Epidermal melanocyte (primary cell): ENCODE data around the gene HTRA2.

Experiments used
- DNase-seq: peaks from one replicate; pipeline ENCODE4 v3.0.0; 2011; ENCODE audit warnings: low spot score; ENCODE audit not compliant: insufficient read length

HTRA2 gene

DNA sequence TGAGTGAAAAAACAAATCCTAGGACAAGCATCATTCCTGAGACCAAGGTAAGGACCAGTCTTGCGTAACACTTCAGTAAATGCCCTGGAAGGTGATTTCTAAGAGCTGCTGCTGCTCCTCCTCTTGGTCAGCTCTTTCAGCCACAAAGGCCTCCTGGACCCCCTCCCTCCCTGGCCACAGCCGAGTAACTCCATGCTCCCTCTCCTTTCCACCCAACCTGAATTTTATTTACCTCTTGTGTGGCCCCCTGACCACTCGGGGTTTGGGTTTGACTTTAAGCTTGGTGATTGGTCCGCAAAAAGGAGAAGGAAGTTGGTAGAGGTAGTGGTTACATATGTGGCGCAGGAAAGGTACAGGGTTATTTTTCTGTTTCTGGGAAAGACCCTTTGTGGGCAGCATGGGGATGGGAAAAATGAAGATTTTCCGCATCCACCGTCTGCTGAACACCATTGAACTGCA is 9.2 kb downstream of the HTRA2 start:
- DNase-seq, result no peak

GRCh38 chr2:74540291-74540690 is 10.6 kb downstream of the HTRA2 start:
- no peak for DNase-seq

GRCh38 chr2:74542978-74543377 is 13.2 kb downstream of the HTRA2 start:
- DNase-seq, result no peak

DNA sequence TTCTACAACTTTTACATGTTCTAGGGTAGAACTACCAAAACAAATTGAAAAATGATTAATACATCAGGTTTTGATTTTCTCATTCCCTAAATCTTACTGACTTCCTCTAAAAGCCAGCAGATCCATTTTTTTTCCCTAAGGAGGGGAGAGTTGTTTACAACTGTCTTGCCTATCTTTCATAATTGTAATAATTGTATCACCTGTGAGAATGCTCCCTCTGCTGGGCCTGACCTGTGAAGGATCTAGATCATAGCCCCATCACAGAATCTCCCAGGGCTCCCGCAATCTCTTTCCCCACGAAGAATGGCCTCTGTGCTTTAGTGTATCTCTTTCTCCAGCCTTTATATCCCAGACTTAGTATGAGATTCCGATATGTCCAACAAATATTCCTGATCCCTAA is 14.9 kb downstream of the HTRA2 start:
- DNase-seq, result no peak

DNA sequence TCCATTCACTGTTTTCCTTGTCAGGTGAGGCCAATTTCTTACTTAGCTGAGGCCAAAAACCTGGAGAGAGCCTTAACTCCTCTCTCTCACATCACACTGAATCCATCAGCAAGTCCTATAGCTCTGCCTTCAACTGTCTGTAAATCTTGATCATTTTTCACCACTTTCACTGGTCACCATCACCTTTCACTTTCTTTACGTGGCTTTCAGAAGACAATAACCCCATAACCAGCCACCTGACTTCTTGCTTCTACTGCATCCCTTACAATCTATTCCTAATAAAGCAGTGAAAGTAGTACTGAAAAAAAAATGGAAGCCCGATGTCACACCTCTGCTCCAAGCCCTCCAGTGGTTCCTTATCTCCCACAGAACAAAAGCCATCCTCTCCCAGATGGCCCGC is 16.3 kb downstream of the HTRA2 start:
- no peak for DNase-seq

- no peak for DNase-seq
Observed at GRCh38 chr2:74548285-74548899, 18.7 kb downstream of the HTRA2 start.

DNA sequence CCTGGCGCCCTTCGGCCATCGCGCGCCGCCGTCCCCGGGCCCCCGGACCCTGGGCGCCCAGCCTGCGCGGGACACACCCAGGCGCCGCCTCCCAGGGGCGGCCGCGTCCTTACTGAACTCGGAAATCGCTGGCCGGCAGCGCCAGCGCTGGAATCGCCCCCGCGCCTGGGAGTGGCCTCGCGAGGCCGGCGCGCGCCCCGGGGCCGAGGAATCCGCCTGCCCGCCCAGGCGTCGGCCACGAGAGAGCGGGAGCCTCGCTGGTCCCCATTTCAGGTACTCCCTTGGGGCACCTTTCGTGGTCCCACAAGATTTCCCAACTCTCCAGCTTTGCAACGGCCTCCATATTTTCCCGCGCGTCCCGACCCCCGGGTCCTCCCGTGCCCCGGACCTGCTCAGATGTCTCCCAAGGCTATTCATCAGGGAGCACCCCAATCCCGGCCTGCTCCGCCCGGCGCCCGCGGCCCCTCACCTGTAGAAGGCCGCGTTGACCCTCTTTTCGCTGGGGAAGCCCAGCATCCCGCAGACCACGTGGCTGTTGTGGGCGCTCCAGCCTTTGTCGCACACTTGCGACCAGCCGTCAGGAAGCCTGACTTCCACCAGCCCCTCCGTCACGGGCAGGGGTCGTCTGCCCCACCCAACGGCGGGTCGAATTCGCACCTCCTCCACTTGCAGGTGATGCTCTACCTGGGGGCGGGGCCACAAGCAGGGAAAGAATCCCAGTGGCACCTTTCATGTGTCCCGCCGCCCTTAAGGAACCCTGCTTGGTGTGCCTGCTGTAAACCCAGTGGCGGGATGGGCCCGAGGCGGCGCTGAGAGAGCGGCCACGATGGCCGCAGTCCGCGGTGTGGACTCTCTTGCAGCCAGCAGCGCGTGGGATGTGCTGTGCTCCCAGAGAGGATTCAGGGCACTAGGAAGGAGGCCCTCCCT is 19.4 kb downstream of the HTRA2 start:
- peak; percentile 57 for DNase-seq

DNA sequence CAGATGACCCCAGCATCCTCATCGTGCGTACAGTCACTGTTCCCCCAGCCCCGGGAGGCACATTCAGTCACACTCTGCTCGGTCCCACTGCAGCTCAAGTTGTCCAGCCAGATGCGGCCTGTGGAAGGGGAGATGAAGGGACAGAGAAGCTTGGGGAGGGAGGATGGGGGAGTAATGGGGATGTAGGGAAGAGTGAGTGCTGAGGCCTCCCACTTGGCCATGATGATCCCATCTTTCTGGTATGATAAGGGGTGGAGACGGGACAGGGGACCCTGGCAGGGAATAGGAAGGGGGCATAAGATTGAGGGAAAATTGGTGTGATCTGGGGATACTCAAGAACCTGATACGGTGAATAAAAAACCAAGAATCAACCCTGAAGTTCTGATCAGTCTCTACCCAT is 20.5 kb downstream of the HTRA2 start:
- DNase-seq, result no peak

DNA sequence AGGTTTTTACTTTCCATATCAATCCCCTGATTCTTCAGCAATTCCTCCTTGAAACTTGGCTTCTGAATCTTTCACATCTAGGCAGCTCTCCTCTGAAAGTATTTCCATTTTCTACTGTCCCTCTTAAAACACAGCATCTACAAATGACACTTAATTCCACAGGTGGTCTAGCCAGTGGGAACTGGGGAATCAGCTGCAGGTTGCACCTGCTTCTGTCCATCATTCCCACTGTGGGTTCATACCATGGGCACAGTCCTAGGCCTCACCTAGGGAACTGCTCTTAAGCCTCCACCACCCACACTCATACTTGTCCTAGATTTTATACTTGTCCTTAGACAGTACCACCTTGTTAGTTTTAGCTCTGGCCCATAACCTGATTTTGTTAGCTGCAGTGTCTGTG is 21.8 kb downstream of the HTRA2 start:
- no peak for DNase-seq

DNA sequence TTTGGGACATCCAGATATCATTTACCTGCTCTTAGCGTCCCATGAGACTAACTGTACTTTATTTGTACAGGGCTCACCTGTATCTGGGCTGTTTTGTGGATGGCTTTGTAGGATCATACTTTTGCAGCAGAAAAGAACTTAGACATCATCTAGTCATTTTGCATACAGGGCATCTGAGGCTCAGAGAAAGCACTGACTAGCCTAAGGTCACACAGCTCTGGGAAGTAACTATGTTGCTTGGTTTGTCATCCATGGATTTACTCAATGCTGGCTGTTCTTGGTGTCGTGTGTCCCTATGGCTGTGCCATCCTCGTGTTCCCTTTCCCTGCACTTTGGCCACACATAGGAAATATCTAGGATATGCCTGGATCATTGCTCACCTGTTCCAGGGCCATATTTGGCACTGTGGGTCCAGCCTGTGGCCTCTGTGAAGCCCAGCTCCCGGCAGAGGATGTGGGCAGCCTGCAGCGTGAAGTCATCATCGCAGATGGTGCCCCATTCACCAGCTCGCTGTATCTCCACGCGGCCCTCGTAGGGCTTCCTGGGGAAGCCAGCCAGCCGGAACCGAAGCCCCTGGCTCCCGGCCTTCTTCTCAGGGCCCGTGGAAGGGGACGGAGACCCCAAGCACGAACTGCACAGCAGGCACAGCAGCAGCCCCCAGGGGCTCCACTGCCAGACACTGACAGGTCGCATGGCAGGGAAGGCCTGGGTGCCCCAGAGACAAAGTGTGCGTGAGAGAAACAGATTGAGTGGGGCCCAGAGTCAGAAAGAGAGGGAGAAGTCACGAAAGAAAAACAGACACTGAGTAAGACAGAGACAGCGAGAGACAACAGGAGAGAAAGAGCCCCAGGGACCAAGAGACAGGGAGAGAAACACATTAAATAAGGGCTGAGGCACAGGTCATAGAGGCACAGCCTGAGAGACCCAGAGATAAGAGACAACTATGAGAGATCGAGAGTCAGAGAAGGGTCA is 22.5 kb downstream of the HTRA2 start:
- DNase-seq, result no peak

- no peak for DNase-seq
Observed at GRCh38 chr2:74552914-74553811, 23.4 kb downstream of the HTRA2 start.

- DNase-seq, result peak; percentile 98
Observed at GRCh38 chr2:74553892-74554819, 24.4 kb downstream of the HTRA2 start, which contains the start of the genes DOK1 and LOXL3. DOK1 (plus strand) TSS chr2:74554720; CDS start chr2:74554755, 35 bp downstream. LOXL3 (minus strand) TSS chr2:74553942; CDS start chr2:74552634, 1,308 bp downstream.

DNA sequence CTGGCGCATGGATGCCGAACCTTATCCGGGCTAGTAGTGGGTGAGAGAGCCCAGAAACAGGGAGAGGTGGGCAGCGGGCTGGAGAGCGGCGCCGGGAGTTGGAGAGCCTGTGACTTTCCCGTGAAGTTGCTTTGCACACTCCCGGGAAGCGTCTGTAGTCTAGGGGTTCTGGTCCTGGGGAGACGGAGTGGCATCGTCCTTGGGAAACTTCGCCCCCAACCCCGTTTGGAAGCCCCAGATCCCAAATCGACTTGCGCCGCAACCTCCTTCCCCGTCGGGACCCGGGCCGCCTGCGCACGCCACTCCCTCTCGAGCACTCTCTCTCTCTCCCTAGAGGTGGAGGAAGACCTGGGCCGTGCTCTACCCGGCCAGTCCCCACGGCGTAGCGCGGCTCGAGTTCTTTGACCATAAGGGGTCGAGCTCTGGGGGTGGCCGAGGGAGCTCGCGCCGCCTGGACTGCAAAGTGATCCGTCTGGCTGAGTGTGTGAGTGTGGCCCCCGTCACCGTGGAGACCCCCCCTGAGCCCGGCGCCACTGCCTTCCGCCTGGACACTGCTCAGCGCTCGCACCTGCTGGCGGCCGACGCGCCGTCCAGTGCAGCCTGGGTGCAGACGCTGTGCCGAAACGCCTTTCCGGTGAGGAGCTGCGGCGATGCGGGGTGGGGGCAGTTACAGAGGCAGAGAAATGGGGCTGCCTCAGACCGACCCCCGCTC is 25.2 kb downstream of the HTRA2 start:
- DNase-seq, result no peak

DNA sequence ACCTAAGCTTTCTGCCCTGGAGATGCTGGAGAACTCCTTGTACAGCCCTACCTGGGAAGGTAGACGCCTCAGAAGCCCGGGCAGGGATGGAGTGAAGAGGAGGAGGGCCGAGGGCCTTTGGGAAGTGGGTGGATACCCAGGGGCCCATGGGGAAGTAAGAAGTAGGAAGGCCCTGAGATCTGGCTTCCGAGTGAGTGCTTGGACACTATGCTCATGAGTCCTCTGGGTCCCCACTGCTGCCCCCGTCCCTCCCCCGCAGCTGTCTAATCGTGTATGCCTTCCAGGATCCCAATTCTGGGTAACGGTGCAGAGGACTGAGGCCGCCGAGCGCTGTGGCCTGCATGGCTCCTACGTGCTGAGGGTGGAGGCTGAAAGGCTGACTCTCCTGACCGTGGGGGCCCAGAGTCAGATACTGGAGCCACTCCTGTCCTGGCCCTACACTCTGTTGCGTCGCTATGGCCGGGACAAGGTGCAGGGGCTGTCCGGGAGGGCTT is 25.9 kb downstream of the HTRA2 start:
- no peak for DNase-seq

- no peak for DNase-seq
Observed at GRCh38 chr2:74556159-74556558, 26.4 kb downstream of the HTRA2 start.

DNA sequence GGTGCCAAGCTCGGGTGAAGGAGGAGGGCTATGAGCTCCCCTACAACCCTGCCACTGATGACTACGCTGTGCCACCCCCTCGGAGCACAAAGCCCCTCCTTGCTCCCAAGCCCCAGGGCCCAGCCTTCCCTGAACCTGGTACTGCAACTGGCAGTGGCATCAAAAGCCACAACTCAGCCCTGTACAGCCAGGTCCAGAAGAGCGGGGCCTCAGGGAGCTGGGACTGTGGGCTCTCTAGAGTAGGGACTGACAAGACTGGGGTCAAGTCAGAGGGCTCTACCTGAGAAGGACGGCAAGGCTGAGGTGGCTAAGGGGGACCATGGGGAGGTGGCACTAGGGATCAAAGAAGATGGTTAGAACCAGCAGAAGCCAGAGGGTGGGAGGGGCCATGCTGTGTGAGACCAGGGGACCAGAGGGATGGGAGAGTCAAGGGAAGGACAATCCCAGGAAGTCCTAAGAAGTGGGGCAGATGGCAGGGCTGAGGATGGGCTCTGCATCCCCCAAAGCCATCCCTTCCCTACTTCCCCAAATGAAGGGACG is 27.2 kb downstream of the HTRA2 start:
- DNase-seq, result no peak

DNA sequence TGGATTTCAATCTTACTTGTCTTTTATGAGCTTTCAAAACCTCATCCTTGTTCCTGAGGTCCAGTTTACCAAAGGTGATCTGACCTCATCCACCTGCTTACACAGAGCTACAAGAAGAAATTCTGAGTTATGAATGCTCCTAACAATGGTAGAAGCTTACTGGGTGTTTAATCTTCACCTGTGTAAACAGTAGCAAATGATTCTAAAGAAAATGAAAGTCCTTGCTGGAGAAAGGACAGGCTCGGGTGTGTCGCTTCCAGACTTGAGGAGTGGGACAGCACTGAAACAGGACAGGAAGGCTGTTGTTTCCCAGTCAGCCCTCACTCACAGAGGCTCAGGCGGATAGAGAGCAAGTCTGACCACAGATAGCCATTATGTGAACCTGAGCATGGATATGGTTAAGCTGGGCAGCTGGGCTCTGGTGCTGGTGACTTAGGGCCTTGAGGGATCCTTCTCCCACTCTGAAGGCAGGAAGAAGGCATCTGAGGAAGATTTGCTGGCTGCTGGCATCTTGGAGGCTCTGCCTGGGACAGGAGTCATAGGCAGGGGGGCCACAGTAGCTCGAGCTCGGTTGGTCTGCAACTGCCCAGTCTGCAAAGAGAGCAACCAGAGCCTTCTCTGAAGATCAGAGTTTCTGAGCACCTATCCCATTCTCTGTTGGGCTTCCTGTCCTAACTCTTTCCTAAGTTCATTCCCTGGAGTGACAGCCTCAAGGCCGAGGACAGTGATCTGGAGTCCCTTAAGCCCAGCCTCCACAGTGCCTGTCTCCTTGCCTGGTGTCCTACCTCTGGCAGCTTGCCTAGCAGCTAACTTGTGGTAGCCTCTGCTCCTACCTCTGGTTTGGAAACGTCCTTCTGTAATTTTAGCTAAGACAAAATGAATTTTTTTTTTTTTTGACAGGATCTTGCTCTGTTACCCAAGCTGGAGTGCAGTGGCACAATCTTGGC is 28.8 kb downstream of the HTRA2 start:
- DNase-seq, result no peak
